GM21576 (cell line): ENCODE data around the gene ZNF664.
A peak's percentile ranks its signal among the peaks of the same experiment; 100 is the strongest.

Experiments
- ATAC-seq: cut with Tn5 transposase; IDR thresholded peaks from one replicate; pipeline ENCODE4 v1.9.1; 2021; ENCODE audit warnings: mild to moderate bottlenecking, moderate library complexity; ENCODE audit not compliant: unreplicated experiment

Gene ZNF664

GRCh38 chr12:123957196-123957595 lies 15.8 kb upstream of the ZNF664 start:
- no peak for ATAC-seq

- ATAC-seq = no peak
Observed at GRCh38 chr12:123958462-123958861, 14.6 kb upstream of the ZNF664 start.

GRCh38 chr12:123958876-123959275 lies 14.1 kb upstream of the ZNF664 start:
- ATAC-seq = no peak

- ATAC-seq = no peak
Observed at GRCh38 chr12:123960029-123960735, 12.8 kb upstream of the ZNF664 start.

- ATAC-seq = no peak
Observed at GRCh38 chr12:123960856-123961255, 12.2 kb upstream of the ZNF664 start.

- ATAC-seq = no peak
Observed at GRCh38 chr12:123961585-123962345, 11.2 kb upstream of the ZNF664 start.

GRCh38 chr12:123962513-123962912 lies 10.5 kb upstream of the ZNF664 start:
- ATAC-seq = no peak

GRCh38 chr12:123963821-123964220 lies 9.2 kb upstream of the ZNF664 start:
- no peak for ATAC-seq

- ATAC-seq = no peak
Observed at GRCh38 chr12:123965382-123965781, 7.6 kb upstream of the ZNF664 start.

GRCh38 chr12:123966596-123966995 lies 6.4 kb upstream of the ZNF664 start:
- no peak for ATAC-seq

GRCh38 chr12:123967121-123967586 lies 5.9 kb upstream of the ZNF664 start:
- ATAC-seq = no peak

- no peak for ATAC-seq
Observed at GRCh38 chr12:123971449-123971769, 1.6 kb upstream of the ZNF664 start.

- peak; percentile 8 for ATAC-seq
Observed at GRCh38 chr12:123971770-123972456, 1.1 kb upstream of the ZNF664 start.

- ATAC-seq = no peak
Observed at GRCh38 chr12:123973552-123974341, 732 bp downstream of the ZNF664 start.

GRCh38 chr12:123976227-123976826 lies 3.3 kb downstream of the ZNF664 start:
- ATAC-seq = no peak

- ATAC-seq = no peak
Observed at GRCh38 chr12:123979566-123979965, 6.6 kb downstream of the ZNF664 start.

GRCh38 chr12:123982269-123982668 lies 9.3 kb downstream of the ZNF664 start:
- no peak for ATAC-seq

- ATAC-seq = no peak
Observed at GRCh38 chr12:123983822-123984485, 10.9 kb downstream of the ZNF664 start.

- no peak for ATAC-seq
Observed at GRCh38 chr12:123984903-123985302, 11.9 kb downstream of the ZNF664 start.

- ATAC-seq = no peak
Observed at GRCh38 chr12:123986374-123986965, 13.5 kb downstream of the ZNF664 start.
